ENCODE results near the gene WDR45B.
A peak's percentile ranks its signal among the peaks of the same experiment; 100 is the strongest.

The WDR45B gene

DNA sequence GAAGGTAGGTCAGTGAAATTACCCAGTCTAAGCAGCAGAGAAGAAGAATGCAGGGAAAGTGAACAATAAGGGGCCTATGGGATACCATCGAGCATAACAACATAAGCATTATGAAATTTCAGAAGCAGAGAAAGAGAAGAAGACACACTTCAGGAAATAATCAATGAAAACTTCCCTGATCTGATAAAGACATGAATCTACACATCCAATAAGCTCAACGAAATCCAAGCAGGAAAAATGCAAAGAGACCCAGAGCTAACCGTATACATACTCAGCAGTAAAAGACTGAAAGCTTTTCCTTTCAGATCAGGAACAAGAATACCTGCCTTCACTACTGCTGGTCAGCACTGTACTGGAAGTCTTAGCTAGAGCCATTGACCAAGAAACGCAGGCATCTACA is 38.6 kb downstream of the WDR45B start:
- DNase-seq = no peak
- in situ Hi-C loops (cut with MboI; ENCODE audit: low pct_unique_long_range_greater_than_20kb, low sequenced_read_pairs) = no loop called here

DNA sequence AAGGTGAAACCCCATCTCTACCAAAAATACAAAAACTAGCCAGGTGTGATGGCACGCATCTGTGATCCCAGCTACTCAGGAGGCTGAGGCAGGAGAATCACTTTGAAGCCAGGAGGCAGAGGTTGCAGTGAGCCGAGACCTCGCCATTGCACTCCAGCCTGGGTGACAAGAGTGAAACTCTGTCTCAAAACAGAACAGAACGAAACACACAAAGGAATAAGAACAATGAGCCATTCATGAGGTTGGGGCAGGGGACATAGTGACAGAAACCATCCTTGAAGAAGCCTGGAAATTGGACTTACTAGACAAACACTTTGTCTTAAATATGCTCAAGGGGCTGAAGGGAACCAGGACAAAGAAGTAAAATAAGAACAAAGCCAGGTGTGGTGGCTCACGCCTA is 39.4 kb downstream of the WDR45B start:
- in situ Hi-C loops (cut with MboI; ENCODE audit: low pct_unique_long_range_greater_than_20kb, low sequenced_read_pairs) = no loop called here
- DNase-seq = no peak

DNA sequence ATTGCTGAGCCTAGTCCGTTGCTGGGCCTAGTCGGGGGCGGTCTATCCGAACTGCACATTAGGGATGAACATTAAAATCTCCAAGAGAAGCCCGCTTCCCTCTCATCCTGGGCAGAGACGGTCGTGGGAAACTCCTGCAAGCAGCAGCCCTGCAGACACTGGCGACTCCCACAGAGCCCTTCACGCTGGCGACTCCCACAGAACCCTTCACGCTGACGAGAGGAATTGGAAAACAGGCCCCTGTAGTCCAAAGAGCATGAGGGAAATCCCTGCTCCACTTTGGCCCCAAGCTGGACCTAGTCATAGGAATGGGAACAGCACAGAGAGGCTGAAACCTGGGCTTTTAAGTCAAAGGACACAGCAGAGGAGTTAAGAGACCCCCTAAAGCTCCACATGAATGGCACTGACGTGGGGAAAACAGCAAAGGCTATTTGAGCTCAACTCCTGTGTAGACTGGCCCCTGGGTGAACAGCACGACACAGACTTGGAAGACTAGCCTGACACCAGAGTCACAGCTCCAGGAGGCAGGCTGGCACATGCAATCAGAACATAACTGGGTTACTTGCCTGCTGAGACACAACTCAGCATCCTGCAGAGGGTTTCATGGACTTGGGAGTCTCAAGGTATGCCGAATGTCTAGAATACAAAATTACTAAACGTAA is 42.2 kb downstream of the WDR45B start:
- no peak for DNase-seq
- in situ Hi-C loops (cut with MboI; ENCODE audit: low pct_unique_long_range_greater_than_20kb, low sequenced_read_pairs) = no loop called here

DNA sequence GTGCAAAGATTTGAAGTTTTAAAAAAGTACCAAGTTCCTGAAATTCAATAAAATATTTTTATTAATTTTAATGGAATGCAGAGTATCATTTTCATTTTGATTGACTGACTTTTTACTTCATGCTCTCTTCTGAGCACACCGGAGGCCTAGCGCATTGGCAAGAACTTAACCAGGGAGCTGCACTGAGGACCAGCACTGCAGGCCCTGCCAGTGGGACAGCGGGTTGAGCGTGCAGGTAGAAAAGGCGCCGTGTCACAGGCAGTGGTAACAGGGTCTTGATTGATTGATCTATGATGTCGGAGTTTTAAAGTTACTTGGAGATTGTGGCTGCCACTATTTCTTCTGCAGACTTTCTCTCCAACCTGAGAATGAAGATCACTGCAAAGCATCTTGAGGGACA is 43.7 kb downstream of the WDR45B start:
- in situ Hi-C loops (cut with MboI; ENCODE audit: low pct_unique_long_range_greater_than_20kb, low sequenced_read_pairs) = no loop called here
- no peak for DNase-seq

DNA sequence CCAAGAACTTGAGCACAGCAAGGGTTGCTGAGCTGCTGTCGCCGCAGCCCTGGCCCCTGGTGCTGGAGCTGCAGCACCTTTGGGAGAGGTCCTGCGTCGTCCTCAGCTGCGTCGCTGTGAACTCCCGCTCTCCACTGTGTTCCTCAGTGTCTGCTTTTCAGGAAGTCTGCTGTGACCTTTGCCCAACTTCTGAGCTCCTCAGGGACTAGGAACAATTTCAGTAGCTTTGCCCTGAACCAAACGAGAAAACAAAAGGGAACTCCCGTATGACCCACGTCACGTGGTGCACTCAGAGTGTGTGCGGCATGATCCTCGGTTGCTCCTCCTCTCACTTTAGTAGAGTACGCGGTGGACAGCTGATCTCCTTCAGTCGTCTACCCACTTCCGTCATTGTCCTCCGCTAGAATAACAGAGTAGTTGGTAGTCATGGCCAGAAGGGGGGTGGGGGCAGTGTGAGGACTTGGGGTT is 44.2 kb downstream of the WDR45B start:
- in situ Hi-C loops (cut with MboI; ENCODE audit: low pct_unique_long_range_greater_than_20kb, low sequenced_read_pairs) = no loop called here
- DNase-seq = peak; percentile 95

DNA sequence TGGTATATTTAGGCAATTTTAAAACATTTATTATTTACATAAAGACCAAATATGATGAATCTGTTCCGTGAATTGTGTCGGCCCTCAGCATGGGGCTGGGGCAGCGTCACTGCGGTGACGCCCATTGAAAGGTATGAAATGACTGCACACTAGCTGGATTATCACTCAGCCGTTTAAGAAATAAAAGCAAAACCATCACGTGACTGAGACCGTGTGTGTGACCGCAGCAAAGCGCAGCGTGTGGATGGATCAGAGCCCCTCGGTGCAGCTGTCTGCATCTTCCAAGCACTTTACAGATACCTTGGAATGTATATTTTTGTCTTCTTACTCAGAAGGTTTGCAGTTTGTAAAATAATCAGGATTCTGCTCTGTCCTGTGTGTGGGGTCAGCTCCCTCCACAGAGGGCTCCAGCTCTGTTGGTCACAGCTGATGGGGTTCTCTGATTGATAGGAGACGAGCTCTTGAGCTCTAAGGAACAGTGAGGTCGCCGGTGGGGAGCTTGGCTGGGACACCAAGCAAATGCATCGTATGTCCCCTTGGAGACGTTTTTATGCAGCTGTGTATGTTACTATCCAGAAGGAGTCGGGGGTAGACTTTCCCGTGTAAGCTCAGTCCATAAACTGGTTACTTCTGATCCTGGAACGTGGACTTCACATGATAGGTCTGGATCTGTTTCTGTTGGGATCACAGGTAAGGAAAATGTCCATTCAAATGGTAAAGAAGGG is 45.1 kb downstream of the WDR45B start:
- DNase-seq = no peak
- in situ Hi-C loops (cut with MboI; ENCODE audit: low pct_unique_long_range_greater_than_20kb, low sequenced_read_pairs) = no loop called here

DNA sequence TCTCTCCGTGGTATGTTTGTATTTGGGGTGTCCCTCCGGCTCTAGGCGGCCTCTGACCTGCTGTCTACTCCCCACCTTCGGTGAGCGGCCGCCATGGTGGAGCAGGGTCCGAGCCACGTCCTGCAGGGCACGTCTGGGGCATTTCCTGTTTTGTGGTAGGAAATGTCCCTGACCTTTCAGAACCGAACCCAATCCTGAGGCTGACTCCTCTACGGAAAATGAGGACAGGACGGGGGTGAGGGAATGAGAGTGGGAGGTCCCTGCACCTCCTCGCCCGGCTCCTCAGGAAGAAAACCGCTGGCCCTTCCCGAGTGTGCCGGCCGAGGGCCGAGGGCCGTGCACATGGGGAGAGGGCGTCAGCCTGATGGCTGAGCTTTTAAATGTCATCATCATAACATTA is 45.8 kb downstream of the WDR45B start:
- no peak for DNase-seq
- in situ Hi-C loops (cut with MboI; ENCODE audit: low pct_unique_long_range_greater_than_20kb, low sequenced_read_pairs) = no loop called here

DNA sequence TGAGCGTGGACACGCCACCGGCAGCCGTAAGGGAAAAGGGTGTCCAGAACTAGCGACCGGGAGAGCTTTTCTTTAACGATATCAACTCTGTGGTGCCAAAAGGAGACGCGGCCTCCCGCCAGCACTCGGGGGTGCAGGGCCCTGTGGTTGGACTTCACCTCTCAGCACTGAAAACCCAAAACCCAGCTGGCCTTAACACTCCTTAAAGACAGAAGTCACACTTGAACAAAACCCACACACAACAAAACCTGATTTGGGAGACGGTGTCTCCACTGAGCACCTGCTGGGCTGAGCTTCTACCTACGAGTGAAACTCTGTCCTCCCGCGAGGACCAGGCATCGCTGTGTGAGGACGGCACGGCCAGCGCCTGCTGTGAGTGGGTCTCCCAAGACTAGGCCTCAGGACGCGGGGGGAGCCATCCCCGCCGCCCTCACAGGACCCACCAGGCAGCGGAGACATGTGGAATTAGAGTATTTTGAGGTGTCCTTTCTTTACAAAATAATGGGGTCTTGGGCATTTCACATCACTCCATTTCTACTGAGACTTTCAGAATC is 46.7 kb downstream of the WDR45B start:
- no peak for DNase-seq
- in situ Hi-C loops (cut with MboI; ENCODE audit: low pct_unique_long_range_greater_than_20kb, low sequenced_read_pairs) = no loop called here

DNA sequence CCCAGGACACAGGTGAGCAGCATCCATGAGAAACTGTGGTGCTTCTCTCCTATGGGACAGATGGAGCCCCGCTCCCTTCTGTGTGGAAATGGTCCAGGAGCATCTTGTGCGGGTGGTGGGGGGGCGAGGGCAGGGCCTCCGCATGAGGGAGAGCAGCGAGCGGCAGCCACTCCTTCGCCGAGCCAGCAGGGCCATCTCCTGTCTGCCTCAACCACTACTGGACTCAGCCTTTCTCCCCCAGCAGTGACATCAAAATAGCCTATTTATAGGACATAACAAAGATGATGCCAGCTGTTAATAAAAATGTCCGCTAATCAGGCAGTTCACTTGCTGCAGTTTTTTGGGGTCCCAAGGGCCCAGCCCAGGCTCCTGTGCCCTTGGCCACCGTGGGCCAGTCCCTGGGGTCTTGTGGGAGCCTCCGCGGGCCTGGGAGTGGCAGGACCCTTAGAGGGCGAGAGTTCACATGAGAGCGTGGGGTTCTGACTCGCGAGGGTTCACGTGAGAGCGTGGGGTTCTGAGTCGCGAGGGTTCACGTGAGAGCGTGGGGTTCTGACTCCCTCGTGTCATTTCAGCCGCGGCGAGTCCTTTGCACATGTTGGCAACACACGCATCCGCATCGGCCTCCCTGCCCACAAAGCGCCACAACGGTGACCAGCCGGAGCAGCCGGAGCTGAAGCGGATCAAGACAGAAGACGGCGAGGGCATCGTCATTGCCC is 47.4 kb downstream of the WDR45B start:
- in situ Hi-C loops (cut with MboI; ENCODE audit: low pct_unique_long_range_greater_than_20kb, low sequenced_read_pairs) = no loop called here
- no peak for DNase-seq

DNA sequence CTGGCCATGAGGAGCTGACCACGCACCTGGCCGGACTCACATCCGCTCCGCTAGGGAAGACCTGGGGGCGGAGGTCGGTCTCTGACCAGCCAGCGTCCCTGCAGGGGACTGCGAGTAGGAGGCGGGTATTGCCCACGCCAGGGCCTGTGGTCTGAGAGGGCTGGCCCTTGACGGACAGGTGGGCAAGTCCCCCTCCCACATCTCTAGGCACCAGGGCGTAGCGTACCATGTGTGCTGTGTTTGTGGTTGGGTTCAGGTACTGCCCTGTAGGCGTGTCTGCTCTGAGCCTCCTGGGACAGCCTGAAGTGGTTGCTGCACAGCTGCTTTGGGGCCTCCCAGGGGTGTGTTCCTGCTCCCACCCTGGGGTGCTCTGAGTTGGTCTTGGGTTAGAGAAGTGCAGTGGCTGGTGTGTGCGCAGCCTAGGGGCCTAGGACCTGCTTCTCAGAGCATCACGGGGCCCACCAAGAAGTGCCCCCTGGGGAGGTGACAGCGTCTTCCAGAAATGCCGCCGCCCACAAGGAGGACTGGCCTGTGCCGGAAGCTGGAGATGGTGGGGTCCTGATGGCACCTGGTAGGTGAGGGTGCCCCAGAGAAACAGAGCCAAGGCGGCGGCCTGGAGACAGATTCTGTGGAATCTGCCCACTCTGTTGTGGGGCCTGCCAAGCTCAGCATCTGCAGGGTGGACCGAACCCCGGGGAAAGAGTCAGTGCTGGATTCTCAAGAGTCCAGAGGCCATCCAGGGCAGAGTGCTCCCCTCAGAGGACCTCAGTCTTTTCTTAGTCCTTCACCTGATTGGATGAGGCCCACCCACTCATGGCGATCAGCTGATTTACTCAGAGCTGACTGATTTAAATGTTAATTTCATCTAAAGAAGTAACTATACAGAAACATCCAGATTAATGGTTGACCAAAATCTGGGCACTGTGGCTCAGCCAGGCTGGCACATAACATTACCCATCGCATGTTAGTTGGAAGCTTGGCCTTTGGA is 48.3 kb downstream of the WDR45B start:
- in situ Hi-C loops (cut with MboI; ENCODE audit: low pct_unique_long_range_greater_than_20kb, low sequenced_read_pairs) = loop anchor here (25.0 kb wide), 1 partner anchor 113 kb away; no protein-coding TSS in a partner anchor
- DNase-seq = no peak

DNA sequence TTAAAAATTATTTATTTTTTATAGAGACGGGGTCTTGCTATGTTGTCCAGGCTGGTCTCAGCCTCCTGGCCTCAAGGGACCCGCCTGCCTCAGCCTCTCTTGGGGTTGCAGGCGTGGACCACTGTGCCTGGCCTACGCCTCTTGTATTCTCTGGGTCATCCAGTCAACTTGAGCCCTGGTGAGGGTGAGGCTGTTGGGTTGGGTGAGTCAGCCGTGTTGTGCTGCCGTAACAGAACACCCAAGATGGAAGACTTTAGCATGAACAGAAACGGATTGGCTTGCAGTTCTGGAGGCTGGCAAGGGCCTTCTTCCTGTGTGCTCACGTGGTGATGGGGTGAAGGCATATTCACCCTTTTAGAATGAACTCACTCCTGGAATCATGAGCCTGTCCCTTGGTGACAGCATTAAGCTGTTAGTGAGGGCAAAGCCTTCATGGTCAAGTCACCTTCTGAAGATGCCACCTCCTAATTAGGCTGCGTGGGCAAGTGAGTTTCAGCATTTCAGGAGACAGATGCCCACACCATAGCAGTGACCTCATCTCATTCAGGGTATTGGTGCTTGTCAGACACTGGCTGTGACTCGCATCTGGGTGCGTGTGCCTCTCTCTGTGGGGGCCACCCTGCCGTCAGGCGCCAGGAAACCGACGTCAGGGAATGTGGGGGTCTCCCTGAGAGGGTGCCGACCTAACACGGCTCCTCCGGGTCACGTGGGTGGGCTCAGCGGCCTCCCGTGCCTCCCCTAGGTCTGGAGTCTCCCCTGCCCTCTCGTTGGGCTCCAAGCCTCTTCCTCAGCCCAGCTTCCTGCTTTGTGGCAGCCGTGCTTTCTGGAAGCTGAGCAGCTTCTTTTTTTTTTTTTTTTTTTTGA is 49.8 kb downstream of the WDR45B start:
- in situ Hi-C loops (cut with MboI; ENCODE audit: low pct_unique_long_range_greater_than_20kb, low sequenced_read_pairs) = loop anchor here (25.0 kb wide), 1 partner anchor 111 kb away; no protein-coding TSS in a partner anchor
- no peak for DNase-seq

DNA sequence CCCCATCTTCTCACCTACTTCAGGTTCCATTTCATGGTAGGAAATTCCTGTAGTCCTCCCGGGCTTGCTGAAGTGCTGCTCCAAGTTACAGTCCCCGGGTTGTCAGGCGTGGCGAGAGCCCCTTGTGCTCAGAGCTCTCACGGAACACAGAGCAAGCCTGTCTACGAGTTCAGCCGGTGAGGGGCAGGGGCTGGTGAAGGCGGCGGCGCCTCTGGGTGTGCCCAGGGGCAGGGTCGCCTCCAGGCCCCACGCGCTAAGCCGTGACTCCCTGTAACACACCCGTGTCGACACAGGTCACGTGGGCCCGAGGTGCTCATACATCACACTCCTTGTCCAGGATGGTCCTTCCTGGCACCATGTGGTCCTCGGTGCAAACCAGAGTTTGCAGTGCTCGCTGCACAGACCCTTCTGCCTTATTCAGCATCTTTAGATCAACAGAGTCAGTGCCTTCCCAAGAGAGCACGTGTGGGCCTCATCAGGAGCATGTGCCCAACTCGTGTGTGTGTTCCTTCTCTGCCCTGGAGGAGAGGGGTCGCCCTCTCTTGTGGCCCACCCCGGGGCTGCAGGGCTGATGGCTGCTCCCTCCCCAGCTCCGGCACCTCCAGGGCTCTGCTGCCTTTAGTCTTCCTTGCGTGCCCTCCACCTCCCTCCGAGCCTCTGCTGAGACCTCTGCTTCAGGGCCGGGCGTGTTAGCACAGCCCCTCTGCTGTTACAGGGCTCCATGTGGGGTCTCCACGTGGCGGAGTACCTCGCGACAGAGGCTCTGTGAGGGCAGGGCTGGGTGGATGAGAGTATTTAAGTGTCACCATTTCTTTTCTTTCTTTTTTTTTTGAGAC is 51.2 kb downstream of the WDR45B start:
- DNase-seq = no peak
- in situ Hi-C loops (cut with MboI; ENCODE audit: low pct_unique_long_range_greater_than_20kb, low sequenced_read_pairs) = loop anchor here (25.0 kb wide), 1 partner anchor 110 kb away; no protein-coding TSS in a partner anchor

DNA sequence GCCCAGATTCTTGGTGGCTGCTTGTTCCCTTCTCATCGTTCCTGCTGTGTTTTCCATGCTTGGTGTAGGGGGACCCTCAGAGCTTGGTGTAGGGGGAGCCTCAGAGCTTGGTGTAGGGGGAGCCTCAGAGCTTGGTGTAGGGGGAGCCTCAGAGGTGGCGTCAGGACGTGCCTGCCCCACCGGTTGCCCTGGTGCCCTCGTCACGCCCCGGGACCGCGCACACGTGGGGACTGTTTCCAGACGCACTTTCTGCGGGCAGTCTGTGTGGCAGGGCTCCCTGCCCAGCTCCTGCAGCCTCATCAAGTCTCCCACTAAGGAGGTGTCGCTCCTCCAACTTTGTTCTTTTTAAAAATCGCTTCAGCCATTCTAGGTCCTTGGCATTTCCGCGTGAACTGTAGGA is 51.9 kb downstream of the WDR45B start:
- no peak for DNase-seq
- in situ Hi-C loops (cut with MboI; ENCODE audit: low pct_unique_long_range_greater_than_20kb, low sequenced_read_pairs) = loop anchor here (25.0 kb wide), 1 partner anchor 109 kb away; no protein-coding TSS in a partner anchor

DNA sequence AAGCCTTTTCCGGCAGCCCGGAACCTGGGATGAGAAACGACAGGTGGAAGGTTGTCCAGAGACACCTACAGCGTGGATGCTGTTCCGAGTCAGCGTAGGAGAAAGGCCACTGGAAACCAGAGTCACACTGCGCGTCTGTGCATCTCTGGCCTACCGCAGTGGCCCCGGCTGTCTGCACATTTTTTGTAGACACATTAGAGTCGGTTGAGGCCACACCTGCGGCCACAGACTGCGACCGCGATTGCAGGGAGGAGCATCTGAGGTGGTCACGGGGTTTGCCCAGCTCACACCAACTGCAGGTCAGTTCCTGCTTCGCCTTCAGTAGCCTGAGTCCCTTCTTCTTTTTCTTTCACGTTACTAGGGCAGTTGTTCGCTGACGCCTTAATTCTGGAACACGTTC is 52.4 kb downstream of the WDR45B start:
- no peak for DNase-seq

DNA sequence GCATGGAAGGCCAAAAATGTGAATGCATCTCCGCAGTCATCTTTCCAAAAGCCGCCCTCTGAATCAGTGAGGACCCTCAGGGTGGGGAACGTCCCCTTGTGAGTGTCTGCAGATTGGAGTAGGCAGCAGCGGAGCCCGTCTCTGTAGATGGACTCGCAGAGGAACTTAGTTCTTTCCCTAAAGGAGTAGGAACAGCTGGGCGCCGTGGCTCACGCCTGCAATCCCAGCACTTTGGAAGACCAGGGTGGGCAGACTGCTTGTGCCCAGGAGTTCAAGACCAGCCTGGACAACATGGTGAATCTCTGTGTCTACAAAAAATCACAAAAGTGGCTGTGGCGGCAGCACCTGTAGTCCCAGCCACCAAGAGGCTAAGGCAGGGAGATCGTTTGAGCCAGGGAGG is 53.7 kb downstream of the WDR45B start:
- DNase-seq = no peak
- in situ Hi-C loops (cut with MboI; ENCODE audit: low pct_unique_long_range_greater_than_20kb, low sequenced_read_pairs) = loop anchor here (25.0 kb wide), 1 partner anchor 107 kb away; no protein-coding TSS in a partner anchor

More for the DNA sequence above, 52.4 kb downstream of the WDR45B start:
- in situ Hi-C loops (cut with MboI; ENCODE audit: low pct_unique_long_range_greater_than_20kb, low sequenced_read_pairs) = loop anchor here (25.0 kb wide), 1 partner anchor 109 kb away; no protein-coding TSS in a partner anchor

DNA sequence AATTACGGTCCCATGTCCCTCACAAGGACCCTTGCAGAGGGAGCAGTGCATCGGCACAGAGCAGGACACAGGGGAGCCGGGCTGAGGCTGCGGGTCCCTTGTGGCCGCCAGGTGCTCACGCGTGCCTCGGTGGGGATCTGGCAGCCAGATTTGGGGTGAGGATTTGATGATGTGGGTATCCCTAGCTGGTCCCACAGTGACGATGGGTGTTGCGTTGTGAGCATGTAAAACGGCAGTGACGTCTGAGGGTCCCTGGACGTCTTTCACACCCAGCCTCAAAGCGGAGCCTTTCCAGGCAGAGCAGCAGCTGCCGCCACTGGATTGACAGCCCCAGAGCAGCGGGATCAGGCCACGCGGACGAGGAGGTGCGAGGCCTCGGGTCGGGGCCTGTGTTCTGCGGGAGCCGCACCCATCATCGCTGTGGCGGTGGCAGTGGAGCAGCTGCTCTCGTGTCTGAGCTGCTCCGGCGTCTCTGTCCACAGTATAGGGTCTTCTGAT is 54.6 kb downstream of the WDR45B start:
- no peak for DNase-seq
- in situ Hi-C loops (cut with MboI; ENCODE audit: low pct_unique_long_range_greater_than_20kb, low sequenced_read_pairs) = loop anchor here (25.0 kb wide), 1 partner anchor 106 kb away; no protein-coding TSS in a partner anchor
